Activated naive CD4-positive, alpha-beta T cell treated with anti-CD3 and anti-CD28 coated beads, Interleukin-2, amount 10 ng/mL, durations not matched to agents 7 days and 5 days (primary cell): Measurements from ENCODE around the gene KMT2E.

ENCODE experiments used
- CTCF ChIA-PET: fragments of 350-600 bp; sonication (Branson Sonifier 250); formaldehyde crosslinking; loops from one replicate; lab custom pipeline; 2021; ENCODE audit warnings: antibody characterized with exemption; lab: Charles Lee
- DNase-seq: peaks from one replicate; pipeline ENCODE4 v3.0.0-alpha.2; 2020
- H3K27ac Mint-ChIP-seq: one replicate; pipeline ENCODE4 v1.8.0; 2021; ENCODE audit warnings: mild to moderate bottlenecking, moderate library complexity, mixed read lengths
- H3K27me3 Mint-ChIP-seq: one replicate; pipeline ENCODE4 v1.8.0; 2021; ENCODE audit warnings: mild to moderate bottlenecking, mixed read lengths
- H3K36me3 Mint-ChIP-seq: one replicate; pipeline ENCODE4 v1.8.0; 2021; ENCODE audit warnings: mixed read lengths
- H3K4me1 Mint-ChIP-seq: one replicate; pipeline ENCODE4 v1.8.0; 2021; ENCODE audit warnings: mixed read lengths
- H3K4me3 Mint-ChIP-seq: one replicate; pipeline ENCODE4 v1.8.0; 2021; ENCODE audit warnings: mild to moderate bottlenecking, moderate library complexity, mixed read lengths
- H3K9me3 Mint-ChIP-seq: one replicate; pipeline ENCODE4 v1.8.0; 2021; ENCODE audit warnings: mixed read lengths

KMT2E gene

GRCh38 chr7:105156731-105157130, 142.7 kb downstream of the KMT2E start:
- CTCF ChIA-PET, result interaction anchor here (1.2 kb wide), 1 partner anchor 8 kb away, joined by 3 read pairs; no protein-coding TSS in a partner anchor
- H3K36me3 Mint-ChIP-seq, result peaks cover 8% of the 10 kb centered on the region
- no peak overlapping the region for H3K4me3 Mint-ChIP-seq
- no peak overlapping the region for H3K27ac Mint-ChIP-seq
- no peaks in the 10 kb centered on the region for H3K4me1 Mint-ChIP-seq
- no peaks in the 10 kb centered on the region for H3K9me3 Mint-ChIP-seq
- no peaks in the 10 kb centered on the region for H3K27me3 Mint-ChIP-seq
- no peak for DNase-seq

GRCh38 chr7:105157278-105157677, 143.3 kb downstream of the KMT2E start:
- peaks cover 8% of the 10 kb centered on the region for H3K36me3 Mint-ChIP-seq
- H3K27ac Mint-ChIP-seq, result no peak overlapping the region
- H3K9me3 Mint-ChIP-seq, result no peaks in the 10 kb centered on the region
- H3K27me3 Mint-ChIP-seq, result no peaks in the 10 kb centered on the region
- H3K4me3 Mint-ChIP-seq, result no peak overlapping the region
- no peak for DNase-seq
- CTCF ChIA-PET, result interaction anchor here (0.6 to 1.2 kb wide), 2 partner anchors 7 to 27 kb away, joined by 3 read pairs; no protein-coding TSS in a partner anchor
- H3K4me1 Mint-ChIP-seq, result no peaks in the 10 kb centered on the region

GRCh38 chr7:105161366-105161765, 147.4 kb downstream of the KMT2E start:
- Mint-ChIP-seq H3K27me3 (no peaks in the 10 kb centered on the region), H3K27ac (no peak overlapping the region), H3K4me1 (no peaks in the 10 kb centered on the region), H3K4me3 (no peak overlapping the region), H3K9me3 (no peaks in the 10 kb centered on the region), H3K36me3 (peaks cover 28% of the 10 kb centered on the region)
- CTCF ChIA-PET, result no interaction called here
- no peak for DNase-seq
